BE2C (cell line): ENCODE measurements around the gene CRADD.
"Not testable (repeated sequence)": the region's sequence is repeated elsewhere in the genome, so short reads cannot be mapped to it uniquely, and the experiment has no call there.

ENCODE experiments used
- DNase-seq: peaks from one replicate; pipeline ENCODE4 v3.0.0-alpha.2; 2020
- H3K27me3 ChIP-seq: fragments of 250-450 bp; sonication (Bioruptor Pico); 2 replicates; pipeline ENCODE4 v1.5.1; 2020; ENCODE audit warnings: mild to moderate bottlenecking
- H3K36me3 ChIP-seq: fragments of 250-450 bp; sonication (Bioruptor Pico); 2 replicates; pipeline ENCODE4 v1.5.1; 2020; ENCODE audit warnings: mild to moderate bottlenecking
- H3K4me1 ChIP-seq: fragments of 250-450 bp; sonication (Bioruptor Pico); 2 replicates; pipeline ENCODE4 v1.5.1; 2020
- H3K4me3 ChIP-seq: 2 replicates; pipeline ENCODE4 v1.5.1; 2011; ENCODE audit warnings: low read depth, low read length
- H3K9me3 ChIP-seq: fragments of 250-450 bp; sonication (Bioruptor Pico); 2 replicates; pipeline ENCODE4 v1.5.1; 2020
- TF ChIP-seq, protein P1 (sequence below): IDR thresholded peaks from 2 replicates; pipeline ENCODE4 v1.5.1; 2012; ENCODE audit warnings: mild to moderate bottlenecking, low read depth, low read length

Gene CRADD

DNA sequence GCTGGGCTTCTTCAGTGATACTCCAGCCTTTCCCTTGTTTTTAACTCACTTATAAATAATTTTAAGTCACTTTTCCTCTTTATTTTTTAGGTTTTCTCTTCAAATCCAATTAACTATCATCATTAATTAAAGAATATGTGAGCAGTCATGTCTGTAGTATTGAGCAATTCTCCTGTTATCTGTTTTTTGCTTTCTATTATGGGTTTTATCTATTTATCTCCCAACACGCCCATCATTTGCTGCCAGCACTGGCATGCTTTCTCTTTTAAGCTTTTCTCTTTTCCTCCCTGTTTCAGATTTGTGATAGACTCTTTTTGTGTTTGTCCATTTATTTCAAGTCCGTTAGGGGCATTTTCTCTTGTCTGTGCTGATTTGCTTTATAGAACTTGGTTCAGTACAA lies 72.3 kb downstream of the CRADD start:
- Histone ChIP-seq H3K4me3 (no peak overlapping the region), H3K9me3 (no peaks in the 10 kb centered on the region), H3K27me3 (no peaks in the 10 kb centered on the region), H3K36me3 (no peaks in the 10 kb centered on the region), H3K4me1 (peaks cover 14% of the 10 kb centered on the region)
- DNase-seq, result no peak
- TF ChIP-seq, protein P1, sequence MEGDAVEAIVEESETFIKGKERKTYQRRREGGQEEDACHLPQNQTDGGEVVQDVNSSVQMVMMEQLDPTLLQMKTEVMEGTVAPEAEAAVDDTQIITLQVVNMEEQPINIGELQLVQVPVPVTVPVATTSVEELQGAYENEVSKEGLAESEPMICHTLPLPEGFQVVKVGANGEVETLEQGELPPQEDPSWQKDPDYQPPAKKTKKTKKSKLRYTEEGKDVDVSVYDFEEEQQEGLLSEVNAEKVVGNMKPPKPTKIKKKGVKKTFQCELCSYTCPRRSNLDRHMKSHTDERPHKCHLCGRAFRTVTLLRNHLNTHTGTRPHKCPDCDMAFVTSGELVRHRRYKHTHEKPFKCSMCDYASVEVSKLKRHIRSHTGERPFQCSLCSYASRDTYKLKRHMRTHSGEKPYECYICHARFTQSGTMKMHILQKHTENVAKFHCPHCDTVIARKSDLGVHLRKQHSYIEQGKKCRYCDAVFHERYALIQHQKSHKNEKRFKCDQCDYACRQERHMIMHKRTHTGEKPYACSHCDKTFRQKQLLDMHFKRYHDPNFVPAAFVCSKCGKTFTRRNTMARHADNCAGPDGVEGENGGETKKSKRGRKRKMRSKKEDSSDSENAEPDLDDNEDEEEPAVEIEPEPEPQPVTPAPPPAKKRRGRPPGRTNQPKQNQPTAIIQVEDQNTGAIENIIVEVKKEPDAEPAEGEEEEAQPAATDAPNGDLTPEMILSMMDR, result no peak

DNA sequence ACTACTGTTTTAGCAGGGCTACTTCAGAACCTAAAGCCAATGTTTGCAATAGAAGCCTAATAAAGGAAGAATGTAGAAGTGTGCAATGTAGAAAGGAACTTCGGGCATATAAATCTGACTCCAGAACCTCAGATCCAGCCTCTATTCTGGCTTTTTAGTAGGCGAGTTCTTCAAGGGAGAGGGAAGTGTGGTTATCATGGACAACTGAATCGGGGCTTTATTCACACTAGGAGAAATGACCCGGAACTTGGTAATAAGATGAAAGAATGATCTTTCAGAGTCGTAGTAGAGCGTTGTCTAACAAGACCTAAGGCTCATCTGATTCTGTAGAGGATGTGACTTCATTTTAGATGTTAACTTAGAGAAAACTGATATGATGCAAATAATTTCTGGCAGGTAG lies 72.9 kb downstream of the CRADD start:
- TF ChIP-seq, protein P1, result no peak
- no peaks in the 10 kb centered on the region for H3K36me3 ChIP-seq
- H3K27me3 ChIP-seq, result no peaks in the 10 kb centered on the region
- H3K9me3 ChIP-seq, result no peaks in the 10 kb centered on the region
- peaks cover 14% of the 10 kb centered on the region for H3K4me1 ChIP-seq
- H3K4me3 ChIP-seq, result no peak overlapping the region
- no peak for DNase-seq

DNA sequence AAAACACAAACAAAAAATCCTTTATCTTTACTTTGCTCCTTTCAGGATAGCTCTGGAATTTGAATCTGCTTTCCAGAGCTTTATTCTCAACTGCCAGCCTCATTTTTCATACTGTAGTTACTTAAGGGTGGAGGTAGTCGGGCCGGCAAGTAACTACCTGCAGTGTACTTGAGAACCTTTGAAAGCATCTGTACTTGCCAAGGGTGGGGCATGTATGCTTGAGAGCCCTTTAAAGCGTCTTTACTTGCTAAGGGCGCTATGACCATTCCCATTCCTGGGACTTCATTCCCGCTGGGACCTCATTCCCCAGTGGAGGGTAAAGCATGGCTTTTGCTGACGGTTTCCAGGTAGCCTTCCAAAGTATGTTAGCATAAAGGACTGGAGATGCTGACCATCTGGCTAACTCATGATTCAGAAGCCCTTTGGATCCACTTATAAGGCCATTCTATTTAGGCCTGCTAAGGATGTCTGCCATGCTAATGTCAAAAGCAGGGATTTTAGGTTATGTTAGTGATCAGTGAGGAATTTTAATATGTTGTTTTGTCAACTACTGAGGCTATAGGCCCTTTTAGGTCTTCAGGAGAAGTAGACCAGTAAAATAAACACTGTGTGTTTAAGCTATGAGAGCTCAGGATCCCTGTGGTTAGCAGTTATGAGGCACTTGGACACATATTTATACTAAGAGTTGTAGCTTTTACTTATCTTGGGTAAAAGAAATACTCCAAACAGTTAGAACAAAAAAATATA lies 74.9 kb downstream of the CRADD start:
- no peaks in the 10 kb centered on the region for H3K36me3 ChIP-seq
- TF ChIP-seq, protein P1, result no peak

DNA sequence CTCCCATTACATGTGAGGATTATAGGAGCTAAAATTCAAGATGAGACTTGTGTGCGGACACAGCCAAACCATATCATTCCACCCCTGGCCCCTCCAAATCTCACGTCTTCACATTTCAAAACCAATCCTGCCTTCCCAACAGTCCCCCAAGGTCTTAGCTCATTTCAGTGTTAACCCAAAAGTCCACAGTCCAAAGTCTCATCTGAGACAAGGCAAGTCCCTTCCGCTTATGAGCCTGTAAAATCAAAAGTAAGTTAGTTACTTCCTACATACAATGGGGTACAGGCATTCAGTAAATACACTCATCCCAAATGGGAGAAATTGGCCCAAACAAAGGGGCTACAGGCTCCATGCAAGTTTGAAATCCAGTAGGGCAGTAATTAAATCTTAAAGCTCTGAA lies 76.1 kb downstream of the CRADD start:
- H3K4me3 ChIP-seq, result no peak overlapping the region
- H3K9me3 ChIP-seq, result no peaks in the 10 kb centered on the region
- no peaks in the 10 kb centered on the region for H3K36me3 ChIP-seq
- no peaks in the 10 kb centered on the region for H3K27me3 ChIP-seq
- no peak for DNase-seq
- TF ChIP-seq, protein P1, result no peak
- H3K4me1 ChIP-seq, result peaks cover 22% of the 10 kb centered on the region

More for the DNA sequence above, 74.9 kb downstream of the CRADD start:
- peaks cover 14% of the 10 kb centered on the region for H3K4me1 ChIP-seq
- H3K9me3 ChIP-seq, result no peaks in the 10 kb centered on the region
- H3K27me3 ChIP-seq, result no peaks in the 10 kb centered on the region
- H3K4me3 ChIP-seq, result no peak overlapping the region
- DNase-seq, result no peak

DNA sequence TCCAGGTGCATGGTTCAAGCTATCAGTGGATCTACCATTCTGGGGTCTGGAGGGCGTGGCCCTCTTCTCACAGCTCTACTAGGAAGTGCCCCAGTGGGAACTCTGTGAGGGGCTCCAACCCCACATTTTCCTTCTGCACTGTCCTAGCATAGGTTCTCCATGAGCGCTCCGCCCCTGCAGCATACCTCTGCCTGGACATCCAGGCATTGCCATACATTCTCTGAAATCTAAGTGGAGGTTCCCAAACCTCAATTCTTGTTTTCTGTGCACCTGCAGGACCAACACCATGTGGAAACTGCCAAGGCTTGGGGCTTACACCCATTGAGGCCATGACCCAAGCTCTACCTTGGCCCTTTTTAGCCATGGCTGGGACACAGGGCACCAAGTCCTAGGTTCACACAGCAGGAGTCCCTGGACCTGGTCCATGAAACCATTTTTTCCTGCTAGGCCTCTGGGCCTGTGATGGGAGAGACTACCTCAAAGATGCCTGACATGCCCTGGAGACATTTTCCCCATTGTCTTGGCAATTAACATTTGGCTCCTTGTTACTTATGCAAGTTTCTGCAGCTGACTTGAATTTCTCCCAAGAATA lies 76.8 kb downstream of the CRADD start:
- TF ChIP-seq, protein P1, result no peak
- Histone ChIP-seq H3K9me3 (no peaks in the 10 kb centered on the region), H3K27me3 (no peaks in the 10 kb centered on the region), H3K4me1 (peaks cover 21% of the 10 kb centered on the region), H3K36me3 (no peaks in the 10 kb centered on the region), H3K4me3 (no peak overlapping the region)
- DNase-seq, result no peak

DNA sequence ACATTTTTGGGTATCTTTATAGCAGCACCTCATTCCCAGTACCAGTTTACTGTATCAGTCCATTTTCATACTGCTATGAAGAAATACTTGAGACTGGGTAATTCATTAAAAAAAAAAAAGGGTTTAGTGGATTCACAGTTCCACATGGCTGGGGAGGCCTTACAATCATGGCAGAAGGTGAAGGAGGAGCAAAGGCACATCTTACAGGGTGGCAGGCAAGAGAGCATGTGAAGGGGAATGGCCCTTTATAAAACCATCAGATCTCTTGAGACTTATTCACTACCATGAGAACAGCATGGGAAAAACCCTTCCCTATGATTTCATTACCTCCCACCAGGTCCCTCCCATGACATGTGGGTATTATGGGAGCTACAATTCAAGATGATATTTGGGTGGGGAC lies 77.7 kb downstream of the CRADD start:
- H3K36me3 ChIP-seq, H3K27me3 ChIP-seq, H3K4me3 ChIP-seq, H3K9me3 ChIP-seq, DNase-seq: not testable (repeated sequence)
- peaks cover 20% of the 10 kb centered on the region for H3K4me1 ChIP-seq
